Spinal cord (tissue), 10 donors: Measurements from ENCODE around the gene ZBTB40. TPM values are rescaled to one million over a fixed set of nuclear protein-coding genes. Genes with fewer than 3 reads are reported as not detected.

Source experiments
- DNase-seq, 6 donors: peaks; one replicate each; pipeline versions ENCODE4 v3.0.0 to v3.0.0-alpha.2; 2013 to 2015; ENCODE audit warnings: low spot score in 6 of 6, low read depth in 4 of 6
- H3K27ac ChIP-seq: one replicate; pipeline ENCODE4 v1.5.1; 2013; ENCODE audit warnings: low read depth, low read length, control low read depth
- H3K27me3 ChIP-seq: one replicate; pipeline ENCODE4 v1.6.1; 2013; ENCODE audit warnings: low read length; ENCODE audit not compliant: control insufficient read depth, insufficient read depth
- H3K36me3 ChIP-seq: one replicate; pipeline ENCODE4 v1.6.1; 2013; ENCODE audit warnings: low read length; ENCODE audit not compliant: control insufficient read depth, insufficient read depth
- H3K4me1 ChIP-seq: one replicate; pipeline ENCODE4 v1.6.1; 2013; ENCODE audit warnings: low read length; ENCODE audit not compliant: control insufficient read depth, insufficient read depth
- H3K4me3 ChIP-seq: one replicate; pipeline ENCODE4 v1.5.1; 2013; ENCODE audit warnings: low read depth, low read length, control low read depth
- H3K9me3 ChIP-seq: one replicate; pipeline ENCODE4 v1.6.1; 2013; ENCODE audit warnings: low read length; ENCODE audit not compliant: control insufficient read depth, insufficient read depth
- WGBS: methylation state at CpG from one replicate; pipeline ENCODE4 v1.1.5; 2013; ENCODE audit warnings: missing lambda C conversion rate; ENCODE audit not compliant: insufficient coverage; 5-methylcytosine and 5-hydroxymethylcytosine counted together
- polyA plus RNA-seq, 2 donors: library from polyadenylated mRNA; unstranded; fragments of 120-200 nt; gene quantifications; one replicate each; pipeline ENCODE4 v1.2.1, GENCODE V29; 2013; ENCODE audit not compliant: insufficient read length in 2 of 2
- total RNA-seq, 2 donors: library from RNA; depleted of rRNA in 1 of 2; stranded (reverse); fragments of 120-200 nt in 1 of 2; fragments of >200 nt in 1 of 2; gene quantifications; one replicate each; pipeline versions ENCODE4 v1.2.3 to v1.2.4, GENCODE V29; 2013 to 2014
- donor health status: healthy.

ZBTB40 gene
- total and polyA plus RNA-seq, 4 donors, result 13.6 to 19.0 (median 17.7) TPM

- Histone ChIP-seq H3K4me1 (peaks cover 19% of the 10 kb centered on the region), H3K27me3 (no peaks in the 10 kb centered on the region), H3K4me3 (no peak overlapping the region), H3K27ac (no peak overlapping the region), H3K9me3 (no peaks in the 10 kb centered on the region), H3K36me3 (peaks cover 17% of the 10 kb centered on the region)
- 75% methylated on average over 6 of the region's 7 CpGs for WGBS
- no peak for DNase-seq
Observed at GRCh38 chr1:22579541-22580155, 128.0 kb downstream of the ZBTB40 start.

Other genes with a start within 250 kb of the ZBTB40 start
- gene EPHA8, start 111.6 kb downstream of the ZBTB40 start, total RNA-seq, result 1 to 10 TPM; 1.8 to 4.6 TPM
- gene EPHA8, start 111.6 kb downstream of the ZBTB40 start, polyA plus RNA-seq, result 10 to 100 TPM; 13.4 to 17.1 TPM
- 10 to 100 TPM; 48.2 to 66.2 TPM for gene C1QA, start 184.8 kb downstream of the ZBTB40 start, total RNA-seq
- gene C1QA, start 184.8 kb downstream of the ZBTB40 start, polyA plus RNA-seq, result 10 to 100 TPM; 23.3 to 24.8 TPM
- gene C1QC, start 191.8 kb downstream of the ZBTB40 start, total RNA-seq, result 10 to 100 TPM; 35.3 to 39.7 TPM
- gene C1QC, start 191.8 kb downstream of the ZBTB40 start, polyA plus RNA-seq, result 10 to 100 TPM; 49.2 to 64.7 TPM
- gene C1QB, start 201.4 kb downstream of the ZBTB40 start, total RNA-seq, result 10 to 100 TPM; 39.1 to 44.5 TPM
- 10 to 100 TPM; 28.6 to 42.7 TPM for gene C1QB, start 201.4 kb downstream of the ZBTB40 start, polyA plus RNA-seq